HUDEP-2 (cell line): ENCODE results near the gene PTOV1.

Experiments
- DNase-seq, 76 experiments: peaks; one replicate each; lab custom pipeline; 2025; ENCODE audit not compliant: unreplicated experiment in 76 of 76; lab: John Stamatoyannopoulos, UW

The PTOV1 gene

GRCh38 chr19:49840736-49841249 is 10.2 kb upstream of the PTOV1 start:
- no peak for DNase-seq

- no peak for DNase-seq
Observed at GRCh38 chr19:49843265-49843664, 7.7 kb upstream of the PTOV1 start.

GRCh38 chr19:49844138-49845095 is 6.5 kb upstream of the PTOV1 start:
- DNase-seq, result no peak

GRCh38 chr19:49845414-49845813 is 5.5 kb upstream of the PTOV1 start:
- peak in 1 of 76 experiments; percentile 16 for DNase-seq

GRCh38 chr19:49846408-49846807 is 4.6 kb upstream of the PTOV1 start:
- DNase-seq, result no peak

GRCh38 chr19:49847731-49848696 is 2.9 kb upstream of the PTOV1 start:
- peak in 39 of 76 experiments; percentile 10 to 72 (median 45) for DNase-seq

GRCh38 chr19:49848938-49849337 is 2.0 kb upstream of the PTOV1 start:
- DNase-seq, result no peak

GRCh38 chr19:49849433-49850220 is 1.3 kb upstream of the PTOV1 start:
- DNase-seq, result no peak

GRCh38 chr19:49850221-49850486 is 805 bp upstream of the PTOV1 start:
- no peak for DNase-seq

- DNase-seq, result peak in 6 of 76 experiments; percentile 19 to 39 (median 28)
Observed at GRCh38 chr19:49851456-49852259, 699 bp downstream of the PTOV1 start.

- DNase-seq, result no peak
Observed at GRCh38 chr19:49852631-49853126, 1.7 kb downstream of the PTOV1 start.

- no peak for DNase-seq
Observed at GRCh38 chr19:49853852-49854377, 3.0 kb downstream of the PTOV1 start.

GRCh38 chr19:49854378-49855263 is 3.7 kb downstream of the PTOV1 start:
- no peak for DNase-seq

- DNase-seq, result no peak
Observed at GRCh38 chr19:49855277-49855675, 4.3 kb downstream of the PTOV1 start.

- DNase-seq, result no peak
Observed at GRCh38 chr19:49855676-49856573, 5.0 kb downstream of the PTOV1 start.

- DNase-seq, result no peak
Observed at GRCh38 chr19:49856574-49857021, 5.6 kb downstream of the PTOV1 start.
